Activated CD8-positive, alpha-beta memory T cell treated with anti-CD3 and anti-CD28 coated beads for 36 hours (primary cell): ENCODE measurements around the gene SHC4. TPM values are rescaled to one million over a fixed set of nuclear protein-coding genes. Genes with fewer than 3 reads are reported as not detected.

ENCODE experiments used
- CTCF ChIA-PET: fragments of 350-600 bp; sonication (Branson Sonifier 250); formaldehyde crosslinking; loops from one replicate; lab custom pipeline; 2021; ENCODE audit warnings: antibody characterized with exemption; lab: Charles Lee
- POLR2A ChIA-PET: fragments of 350-600 bp; sonication (Branson Sonifier 250); formaldehyde crosslinking; loops from one replicate; lab custom pipeline; 2021; ENCODE audit warnings: antibody characterized with exemption; lab: Charles Lee
- total RNA-seq, 2 experiments: library from RNA; stranded (reverse); gene quantifications; one replicate each; pipeline ENCODE4 v1.2.3, GENCODE V29; 2021

The SHC4 gene
- total RNA-seq: 10 to 100 TPM; 10.7 to 11.6 TPM

- CTCF ChIA-PET: interaction anchor here (0.8 to 2.2 kb wide), 4 partner anchors 11 to 101 kb away, joined by 3 to 9 read pairs (median 4); no protein-coding TSS in a partner anchor
- POLR2A ChIA-PET: interaction anchor here (0.6 kb wide), 1 partner anchor 1187 kb away, joined by 3 read pairs; no protein-coding TSS in a partner anchor
These were observed at the start of gene SHC4 for GRCh38 chr15:48963524-48964113. Gene SHC4, minus strand, starts transcription at chr15:48963919. Its CDS starts 904 bp downstream, at chr15:48963015.

- ChIA-PET CTCF (no interaction called here), POLR2A (no interaction called here)
These were observed 35.6 kb upstream of the SHC4 start for GRCh38 chr15:48999314-48999713.

- POLR2A ChIA-PET: no interaction called here
- CTCF ChIA-PET: no interaction called here
These were observed 32.6 kb upstream of the SHC4 start for GRCh38 chr15:48996276-48996675.

- POLR2A ChIA-PET: no interaction called here
- CTCF ChIA-PET: no interaction called here
These were observed 29.7 kb upstream of the SHC4 start for GRCh38 chr15:48993380-48993779.

GRCh38 chr15:48992545-48992944, 28.8 kb upstream of the SHC4 start:
- CTCF ChIA-PET: no interaction called here
- POLR2A ChIA-PET: no interaction called here

GRCh38 chr15:48992096-48992495, 28.4 kb upstream of the SHC4 start:
- ChIA-PET CTCF (no interaction called here), POLR2A (no interaction called here)

- POLR2A ChIA-PET: no interaction called here
- CTCF ChIA-PET: no interaction called here
These were observed 25.5 kb upstream of the SHC4 start for GRCh38 chr15:48989170-48989569.

- ChIA-PET CTCF (interaction anchor here (1.4 to 1.6 kb wide), 2 partner anchors 12 to 125 kb away, joined by 3 to 5 read pairs; no protein-coding TSS in a partner anchor), POLR2A (no interaction called here)
These were observed 23.4 kb upstream of the SHC4 start for GRCh38 chr15:48987142-48987541.

- POLR2A ChIA-PET: no interaction called here
- CTCF ChIA-PET: interaction anchor here (1.4 to 1.6 kb wide), 2 partner anchors 11 to 124 kb away, joined by 3 to 5 read pairs; no protein-coding TSS in a partner anchor
These were observed 22.5 kb upstream of the SHC4 start for GRCh38 chr15:48986240-48986639.

- CTCF ChIA-PET: interaction anchor here (1.4 kb wide), 1 partner anchor 10 kb away, joined by 4 read pairs; no protein-coding TSS in a partner anchor
- POLR2A ChIA-PET: no interaction called here
These were observed 21.8 kb upstream of the SHC4 start for GRCh38 chr15:48985516-48985915.

- ChIA-PET CTCF (interaction anchor here (0.6 to 1.4 kb wide), 3 partner anchors 9 to 292 kb away, joined by 3 to 4 read pairs (median 3); no protein-coding TSS in a partner anchor), POLR2A (no interaction called here)
These were observed 21.2 kb upstream of the SHC4 start for GRCh38 chr15:48984811-48985352.

GRCh38 chr15:48984021-48984710, 20.4 kb upstream of the SHC4 start:
- CTCF ChIA-PET: interaction anchor here (0.6 to 1.4 kb wide), 3 partner anchors 8 to 293 kb away, joined by 3 to 4 read pairs (median 3); no protein-coding TSS in a partner anchor
- POLR2A ChIA-PET: no interaction called here

- CTCF ChIA-PET: no interaction called here
- POLR2A ChIA-PET: no interaction called here
These were observed 19.6 kb upstream of the SHC4 start for GRCh38 chr15:48983300-48983699.

GRCh38 chr15:48981941-48982340, 18.2 kb upstream of the SHC4 start:
- CTCF ChIA-PET: no interaction called here
- POLR2A ChIA-PET: no interaction called here

GRCh38 chr15:48978638-48979037, 14.9 kb upstream of the SHC4 start:
- POLR2A ChIA-PET: no interaction called here
- CTCF ChIA-PET: no interaction called here

GRCh38 chr15:48976444-48977088, 12.8 kb upstream of the SHC4 start:
- POLR2A ChIA-PET: interaction anchor here (0.6 kb wide), 1 partner anchor 1227 kb away, joined by 4 read pairs; no protein-coding TSS in a partner anchor
- CTCF ChIA-PET: interaction anchor here (1.1 to 2.4 kb wide), 8 partner anchors 10 to 118 kb away, joined by 3 to 11 read pairs (median 4); partner anchors contain the start of gene SECISBP2L

- POLR2A ChIA-PET: interaction anchor here (0.7 to 1.0 kb wide), 2 partner anchors 81 to 98 kb away, joined by 4 to 5 read pairs; partner anchors contain the start of gene EID1
- CTCF ChIA-PET: interaction anchor here (0.5 to 2.4 kb wide), 20 partner anchors 9 to 117 kb away, joined by 3 to 11 read pairs (median 4); partner anchors contain the start of genes SECISBP2L and SHC4
These were observed 12.0 kb upstream of the SHC4 start for GRCh38 chr15:48975472-48976419.

- CTCF ChIA-PET: interaction anchor here (1.3 to 2.4 kb wide), 7 partner anchors 11 to 113 kb away, joined by 3 to 11 read pairs (median 5); partner anchors contain the start of genes SECISBP2L and SHC4
- POLR2A ChIA-PET: interaction anchor here (0.7 kb wide), 1 partner anchor 80 kb away, joined by 4 read pairs; no protein-coding TSS in a partner anchor
These were observed 11.2 kb upstream of the SHC4 start for GRCh38 chr15:48974882-48975281.
